Measurements from ENCODE around the gene RLN3. TPM values are rescaled to one million over a fixed set of nuclear protein-coding genes. Genes with fewer than 3 reads are reported as not detected.

The RLN3 gene
- polyA plus RNA-seq, 1 of the 3 experiments (the other 2 are of a cell fraction): not detected

DNA sequence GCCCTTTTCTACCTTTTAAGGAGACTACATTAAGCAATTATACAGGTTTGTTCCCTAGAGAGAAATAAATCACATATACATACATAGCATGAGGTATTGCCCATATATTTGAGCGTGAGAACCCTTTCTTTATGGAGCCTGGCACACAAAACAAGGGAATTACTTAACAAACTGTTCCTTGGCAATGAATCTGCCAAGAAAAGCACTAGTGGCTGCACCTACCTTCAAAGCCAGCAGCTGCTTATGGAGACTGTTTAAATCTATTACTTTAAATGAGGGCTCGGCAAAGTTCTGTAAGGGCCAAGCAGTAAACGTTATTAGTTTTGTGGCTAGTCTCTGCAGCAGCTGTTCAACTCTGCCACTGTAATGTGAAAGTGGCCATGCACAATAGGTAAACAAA, 28.9 kb upstream of the RLN3 start:
- no peaks in the 10 kb centered on the region for H4K20me1 ChIP-seq (ENCODE audit: insufficient read depth)
- peaks cover 10% of the 10 kb centered on the region; the same call in 1 of the 2 replicates for H3K9me3 ChIP-seq
- H3K4me2 ChIP-seq: no peak overlapping the region
- no peaks in the 10 kb centered on the region for H3K9me2 ChIP-seq
- H3K79me2 ChIP-seq (ENCODE audit: insufficient read depth): peaks cover 6% of the 10 kb centered on the region; the same call in 1 of the 2 replicates
- H2AFZ ChIP-seq (ENCODE audit: low read depth): no peak overlapping the region
- peaks cover 0 to 7% of the 10 kb centered on the region in 2 experiments; a peak in 1 of 4 replicates for H3K4me1 ChIP-seq (ENCODE audit: control insufficient read depth in 1 of 2, insufficient read depth in 2 of 2, low read depth in 1 of 2, low read length in 1 of 2)
- no peak overlapping the region for H3K27ac ChIP-seq (ENCODE audit: low read depth in 2 of 2, low read length in 1 of 2)
- TF ChIP-seq TEAD4 (IDR thresholded peaks at IDR 0.05; ENCODE audit: borderline replicate concordance, insufficient read depth) (no peak), TAF1 (IDR thresholded peaks at IDR 0.05; ENCODE audit: borderline replicate concordance, low read depth, low read length) (no peak), YY1 (IDR thresholded peaks at IDR 0.05; ENCODE audit: low read depth) (no peak), MXI1 (IDR thresholded peaks at IDR 0.05; ENCODE audit: low read depth, low read length) (no peak), FOSL2 (IDR thresholded peaks at IDR 0.05; ENCODE audit: borderline replicate concordance, low read depth) (no peak), FOXJ3 (CRISPR knock-in tag; IDR thresholded peaks at IDR 0.05) (no peak), TCF12 (IDR thresholded peaks at IDR 0.05) (no peak), FOXM1 (IDR thresholded peaks at IDR 0.05; ENCODE audit: low read depth) (no peak), NRF1 (IDR thresholded peaks at IDR 0.05; ENCODE audit: low read depth, low read length) (no peak), CHD2 (IDR thresholded peaks at IDR 0.05; ENCODE audit: low read length, partially characterized antibody) (no peak), GATA2 (CRISPR knock-in tag; IDR thresholded peaks at IDR 0.05) (no peak), RFX5 (IDR thresholded peaks at IDR 0.05; ENCODE audit: low read length) (no peak), ELF1 (IDR thresholded peaks at IDR 0.05) (no peak), RAD21 (IDR thresholded peaks at IDR 0.05; ENCODE audit: low read length) (no peak)
- TF ChIP-seq, protein P1, sequence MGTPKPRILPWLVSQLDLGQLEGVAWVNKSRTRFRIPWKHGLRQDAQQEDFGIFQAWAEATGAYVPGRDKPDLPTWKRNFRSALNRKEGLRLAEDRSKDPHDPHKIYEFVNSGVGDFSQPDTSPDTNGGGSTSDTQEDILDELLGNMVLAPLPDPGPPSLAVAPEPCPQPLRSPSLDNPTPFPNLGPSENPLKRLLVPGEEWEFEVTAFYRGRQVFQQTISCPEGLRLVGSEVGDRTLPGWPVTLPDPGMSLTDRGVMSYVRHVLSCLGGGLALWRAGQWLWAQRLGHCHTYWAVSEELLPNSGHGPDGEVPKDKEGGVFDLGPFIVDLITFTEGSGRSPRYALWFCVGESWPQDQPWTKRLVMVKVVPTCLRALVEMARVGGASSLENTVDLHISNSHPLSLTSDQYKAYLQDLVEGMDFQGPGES (IDR thresholded peaks at IDR 0.05; ENCODE audit: low read depth, low read length): no peak
- TF ChIP-seq, protein P2, sequence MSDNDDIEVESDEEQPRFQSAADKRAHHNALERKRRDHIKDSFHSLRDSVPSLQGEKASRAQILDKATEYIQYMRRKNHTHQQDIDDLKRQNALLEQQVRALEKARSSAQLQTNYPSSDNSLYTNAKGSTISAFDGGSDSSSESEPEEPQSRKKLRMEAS (IDR thresholded peaks at IDR 0.05; ENCODE audit: low read depth): no peak
- TF ChIP-seq, protein P3, sequence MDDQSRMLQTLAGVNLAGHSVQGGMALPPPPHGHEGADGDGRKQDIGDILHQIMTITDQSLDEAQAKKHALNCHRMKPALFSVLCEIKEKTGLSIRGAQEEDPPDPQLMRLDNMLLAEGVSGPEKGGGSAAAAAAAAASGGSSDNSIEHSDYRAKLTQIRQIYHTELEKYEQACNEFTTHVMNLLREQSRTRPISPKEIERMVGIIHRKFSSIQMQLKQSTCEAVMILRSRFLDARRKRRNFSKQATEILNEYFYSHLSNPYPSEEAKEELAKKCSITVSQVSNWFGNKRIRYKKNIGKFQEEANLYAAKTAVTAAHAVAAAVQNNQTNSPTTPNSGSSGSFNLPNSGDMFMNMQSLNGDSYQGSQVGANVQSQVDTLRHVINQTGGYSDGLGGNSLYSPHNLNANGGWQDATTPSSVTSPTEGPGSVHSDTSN (IDR thresholded peaks at IDR 0.05): no peak
- TF ChIP-seq, protein P4, sequence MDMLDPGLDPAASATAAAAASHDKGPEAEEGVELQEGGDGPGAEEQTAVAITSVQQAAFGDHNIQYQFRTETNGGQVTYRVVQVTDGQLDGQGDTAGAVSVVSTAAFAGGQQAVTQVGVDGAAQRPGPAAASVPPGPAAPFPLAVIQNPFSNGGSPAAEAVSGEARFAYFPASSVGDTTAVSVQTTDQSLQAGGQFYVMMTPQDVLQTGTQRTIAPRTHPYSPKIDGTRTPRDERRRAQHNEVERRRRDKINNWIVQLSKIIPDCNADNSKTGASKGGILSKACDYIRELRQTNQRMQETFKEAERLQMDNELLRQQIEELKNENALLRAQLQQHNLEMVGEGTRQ (IDR thresholded peaks at IDR 0.05; ENCODE audit: borderline replicate concordance, low read depth, low read length): no peak
- TF ChIP-seq, protein P5, sequence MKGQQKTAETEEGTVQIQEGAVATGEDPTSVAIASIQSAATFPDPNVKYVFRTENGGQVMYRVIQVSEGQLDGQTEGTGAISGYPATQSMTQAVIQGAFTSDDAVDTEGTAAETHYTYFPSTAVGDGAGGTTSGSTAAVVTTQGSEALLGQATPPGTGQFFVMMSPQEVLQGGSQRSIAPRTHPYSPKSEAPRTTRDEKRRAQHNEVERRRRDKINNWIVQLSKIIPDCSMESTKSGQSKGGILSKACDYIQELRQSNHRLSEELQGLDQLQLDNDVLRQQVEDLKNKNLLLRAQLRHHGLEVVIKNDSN (IDR thresholded peaks at IDR 0.05; ENCODE audit: borderline replicate concordance, low read depth): no peak
- TF ChIP-seq, protein P6, sequence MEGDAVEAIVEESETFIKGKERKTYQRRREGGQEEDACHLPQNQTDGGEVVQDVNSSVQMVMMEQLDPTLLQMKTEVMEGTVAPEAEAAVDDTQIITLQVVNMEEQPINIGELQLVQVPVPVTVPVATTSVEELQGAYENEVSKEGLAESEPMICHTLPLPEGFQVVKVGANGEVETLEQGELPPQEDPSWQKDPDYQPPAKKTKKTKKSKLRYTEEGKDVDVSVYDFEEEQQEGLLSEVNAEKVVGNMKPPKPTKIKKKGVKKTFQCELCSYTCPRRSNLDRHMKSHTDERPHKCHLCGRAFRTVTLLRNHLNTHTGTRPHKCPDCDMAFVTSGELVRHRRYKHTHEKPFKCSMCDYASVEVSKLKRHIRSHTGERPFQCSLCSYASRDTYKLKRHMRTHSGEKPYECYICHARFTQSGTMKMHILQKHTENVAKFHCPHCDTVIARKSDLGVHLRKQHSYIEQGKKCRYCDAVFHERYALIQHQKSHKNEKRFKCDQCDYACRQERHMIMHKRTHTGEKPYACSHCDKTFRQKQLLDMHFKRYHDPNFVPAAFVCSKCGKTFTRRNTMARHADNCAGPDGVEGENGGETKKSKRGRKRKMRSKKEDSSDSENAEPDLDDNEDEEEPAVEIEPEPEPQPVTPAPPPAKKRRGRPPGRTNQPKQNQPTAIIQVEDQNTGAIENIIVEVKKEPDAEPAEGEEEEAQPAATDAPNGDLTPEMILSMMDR (IDR thresholded peaks at IDR 0.05): no peak
- no peak for DNase-seq
- H3K4me3 ChIP-seq (ENCODE audit: low read depth in 2 of 2, low read length in 1 of 2): no peak overlapping the region
- H3K27me3 ChIP-seq (ENCODE audit: insufficient read depth): no peaks in the 10 kb centered on the region
- no peak overlapping the region for H3K9ac ChIP-seq
- no peaks in the 10 kb centered on the region for H3F3A ChIP-seq (replicated peaks; ENCODE audit: insufficient read depth)
- peaks cover 0 to 16% of the 10 kb centered on the region in 2 experiments for H3K36me3 ChIP-seq (replicated peaks in 1 of 2; ENCODE audit: control insufficient read depth in 1 of 2, insufficient read depth in 2 of 2, low read length in 1 of 2)
- WGBS (ENCODE audit: low lambda C conversion rate): 100% methylated on average over 3 of the region's 3 CpGs
- POLR2A ChIA-PET: interaction anchor here (0.8 kb wide), 1 partner anchor 18 kb away, joined by 3 read pairs; no protein-coding TSS in a partner anchor
- CTCF ChIA-PET: interaction anchor here (0.9 to 2.1 kb wide), 4 partner anchors 33 to 74 kb away, joined by 3 to 5 read pairs (median 4); partner anchors contain the start of genes IL27RA and MISP3
